ENCODE measurements around the gene ATXN7L3B.

DNA sequence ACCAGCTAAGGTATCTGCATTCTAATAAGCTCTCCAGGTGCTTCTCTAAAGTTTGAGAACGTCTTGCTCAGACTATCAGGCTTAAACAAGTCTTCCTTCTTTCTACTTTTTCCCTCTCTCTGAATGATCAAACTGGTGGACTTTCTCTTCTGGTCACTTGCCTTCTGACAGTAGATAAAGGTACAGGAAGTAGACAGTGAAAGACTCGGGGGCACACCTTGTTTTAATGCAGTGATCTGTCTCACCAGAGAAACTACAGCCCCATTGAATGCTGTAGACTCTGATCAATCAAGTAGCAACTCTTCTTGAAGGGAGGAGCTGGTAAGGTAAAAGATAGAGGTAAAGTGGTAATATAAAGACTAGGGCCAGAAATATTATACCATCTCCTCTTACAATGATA, 48.1 kb upstream of the ATXN7L3B start:
- TF ChIP-seq POLR2A (IDR thresholded peaks at IDR 0.05; ENCODE audit: low read depth, low read length): no peak
- TF ChIP-seq POLR2AphosphoS5 (IDR thresholded peaks at IDR 0.05; ENCODE audit: low read depth, low read length): no peak

Data from GM12892 (cell line).